Thoracic aorta (tissue), 2 donors: ENCODE results near the gene RNF222. TPM values are rescaled to one million over a fixed set of nuclear protein-coding genes. Genes with fewer than 3 reads are reported as not detected.
"Not testable (repeated sequence)": the region's sequence is repeated elsewhere in the genome, so short reads cannot be mapped to it uniquely, and the experiment has no call there.

Source experiments
- ATAC-seq: fragments of 150-250 bp; one replicate; pipeline ENCODE4 v1.8.0; 2017; ENCODE audit warnings: low read depth; ENCODE audit not compliant: insufficient number of reproducible peaks, low FRiP score
- DNase-seq: peaks from one replicate; pipeline ENCODE4 v3.0.0-alpha.2; 2020; ENCODE audit warnings: low spot score
- H3K27ac ChIP-seq, 2 donors: fragments of 200-600 bp; sonication (generic); 1 replicate in 1 of 2; 2 replicates in 1 of 2; pipeline ENCODE4 v1.5.1; 2016; ENCODE audit warnings: mild to moderate bottlenecking in 2 of 2, moderate library complexity in 2 of 2
- H3K27me3 ChIP-seq: fragments of 200-600 bp; sonication (generic); replicated peaks from 2 replicates; pipeline ENCODE4 v1.6.0; 2016; ENCODE audit warnings: mild to moderate bottlenecking; ENCODE audit not compliant: insufficient read depth
- H3K36me3 ChIP-seq: fragments of 200-600 bp; sonication (generic); one replicate; pipeline ENCODE4 v1.5.1; 2016
- H3K4me1 ChIP-seq, 2 donors: fragments of 200-600 bp; sonication (generic); 1 replicate in 1 of 2; 2 replicates in 1 of 2; pipeline versions ENCODE4 v1.5.1 to v1.6.0; 2016; ENCODE audit warnings: low read depth in 2 of 2, mild to moderate bottlenecking in 1 of 2; ENCODE audit not compliant: control insufficient read depth in 1 of 2
- H3K4me3 ChIP-seq: fragments of 200-600 bp; sonication (generic); 2 replicates; pipeline ENCODE4 v1.5.1; 2016; ENCODE audit warnings: mild to moderate bottlenecking
- H3K9me3 ChIP-seq: fragments of 200-600 bp; sonication (generic); 2 replicates; pipeline ENCODE4 v1.5.1; 2016
- total RNA-seq, 2 donors: library from RNA; depleted of rRNA; stranded (reverse); fragments of >200 nt; gene quantifications; one replicate each; pipeline versions ENCODE4 v1.1.0 to v1.2.3, GENCODE V29; 2016
- TF ChIP-seq, protein P1 (sequence below): fragments of 200-600 bp; sonication (generic); IDR thresholded peaks from one replicate; pipeline ENCODE4 v1.5.1; 2019; ENCODE audit warnings: antibody characterized with exemption

The RNF222 gene
- total RNA-seq, 2 donors from 2014 or later, result 0.56 TPM; not detected in 1

DNA sequence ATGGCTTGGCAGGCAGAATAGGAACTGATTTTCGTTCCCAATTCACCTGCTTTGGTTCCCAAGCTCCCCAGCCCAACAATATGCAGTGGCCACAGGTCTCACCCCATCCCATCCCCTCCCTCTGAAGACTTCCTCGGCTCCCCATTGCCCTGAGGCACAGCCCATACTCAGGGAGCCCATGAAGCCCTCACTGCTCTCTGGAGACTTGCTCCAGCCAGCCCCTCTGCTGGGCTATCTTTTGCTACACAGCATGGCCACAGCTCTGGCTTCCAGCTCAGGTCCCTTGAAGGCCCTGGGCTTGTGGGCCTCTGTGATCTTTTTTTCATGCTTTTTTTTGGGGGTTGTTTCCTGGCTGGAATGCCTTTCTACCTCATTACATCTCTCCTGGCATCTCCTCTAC is 8.5 kb upstream of the RNF222 start:
- ATAC-seq, result no peak
- no peak overlapping the region for H3K27ac ChIP-seq
- no peak for DNase-seq
- TF ChIP-seq, protein P1, sequence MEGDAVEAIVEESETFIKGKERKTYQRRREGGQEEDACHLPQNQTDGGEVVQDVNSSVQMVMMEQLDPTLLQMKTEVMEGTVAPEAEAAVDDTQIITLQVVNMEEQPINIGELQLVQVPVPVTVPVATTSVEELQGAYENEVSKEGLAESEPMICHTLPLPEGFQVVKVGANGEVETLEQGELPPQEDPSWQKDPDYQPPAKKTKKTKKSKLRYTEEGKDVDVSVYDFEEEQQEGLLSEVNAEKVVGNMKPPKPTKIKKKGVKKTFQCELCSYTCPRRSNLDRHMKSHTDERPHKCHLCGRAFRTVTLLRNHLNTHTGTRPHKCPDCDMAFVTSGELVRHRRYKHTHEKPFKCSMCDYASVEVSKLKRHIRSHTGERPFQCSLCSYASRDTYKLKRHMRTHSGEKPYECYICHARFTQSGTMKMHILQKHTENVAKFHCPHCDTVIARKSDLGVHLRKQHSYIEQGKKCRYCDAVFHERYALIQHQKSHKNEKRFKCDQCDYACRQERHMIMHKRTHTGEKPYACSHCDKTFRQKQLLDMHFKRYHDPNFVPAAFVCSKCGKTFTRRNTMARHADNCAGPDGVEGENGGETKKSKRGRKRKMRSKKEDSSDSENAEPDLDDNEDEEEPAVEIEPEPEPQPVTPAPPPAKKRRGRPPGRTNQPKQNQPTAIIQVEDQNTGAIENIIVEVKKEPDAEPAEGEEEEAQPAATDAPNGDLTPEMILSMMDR, result no peak
- peaks cover 4 to 5% of the 10 kb centered on the region in 2 donors for H3K4me1 ChIP-seq
- H3K9me3 ChIP-seq, result no peaks in the 10 kb centered on the region
- H3K27me3 ChIP-seq, result no peaks in the 10 kb centered on the region
- H3K4me3 ChIP-seq, result no peak overlapping the region
- H3K36me3 ChIP-seq, result no peaks in the 10 kb centered on the region

DNA sequence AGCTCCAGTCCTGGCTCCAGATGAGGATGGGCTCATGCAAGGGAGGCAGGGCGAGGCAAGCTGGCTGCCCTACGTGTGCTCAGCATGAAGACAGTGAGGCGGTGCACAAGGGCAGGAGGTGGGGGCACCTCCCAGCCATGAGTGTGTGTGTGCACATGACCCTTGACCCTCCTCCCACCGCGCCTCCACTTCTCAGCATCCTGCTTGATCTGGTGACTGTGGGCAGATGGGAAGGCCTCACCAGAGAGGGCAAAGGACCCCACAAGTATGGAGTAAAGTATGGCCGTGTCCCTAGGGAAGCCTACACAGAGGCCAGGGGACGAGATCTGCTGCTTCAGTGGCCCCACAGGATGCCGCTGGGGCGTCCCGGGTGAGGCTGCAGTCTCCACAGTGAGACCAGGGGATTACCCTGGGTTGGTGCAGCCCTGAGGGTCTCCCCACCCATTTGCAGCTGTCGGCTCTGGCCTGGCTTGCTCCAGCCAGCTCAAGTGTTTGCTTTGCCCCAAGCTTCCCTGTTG is 7.9 kb upstream of the RNF222 start:
- no peak for DNase-seq
- TF ChIP-seq, protein P1, result no peak
- H3K27ac ChIP-seq, result no peak overlapping the region

DNA sequence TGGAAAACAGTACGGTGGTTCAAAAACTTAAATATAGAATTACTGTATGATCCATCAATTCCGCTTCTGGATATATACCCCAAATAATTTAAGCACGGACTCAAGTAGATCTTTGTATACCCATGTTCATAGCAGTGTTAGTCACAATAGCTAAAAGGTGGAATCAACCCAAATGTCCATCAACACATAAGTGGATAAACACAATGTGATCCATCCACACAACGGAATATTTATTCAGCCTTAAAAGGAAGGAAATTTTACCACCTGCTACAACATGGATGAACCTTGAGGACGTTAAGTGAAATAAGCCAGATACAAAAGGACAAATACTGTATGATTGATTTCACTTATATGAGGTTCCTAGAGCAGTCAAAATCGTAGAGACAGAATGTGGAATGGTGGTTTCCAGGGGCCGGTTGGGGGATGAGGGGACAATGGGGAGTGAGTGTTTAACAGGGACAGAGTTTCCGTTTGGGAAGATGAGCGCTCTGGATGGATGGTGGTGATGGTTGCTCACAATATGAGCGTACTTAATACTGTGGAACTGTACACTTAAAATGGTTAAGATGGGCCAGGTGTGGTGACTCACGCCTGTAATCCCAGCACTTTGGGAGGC is 5.4 kb upstream of the RNF222 start:
- ATAC-seq (no peak), DNase-seq (no peak)
- H3K36me3 ChIP-seq, result no peaks in the 10 kb centered on the region
- TF ChIP-seq, protein P1, result no peak
- no peaks in the 10 kb centered on the region for H3K27me3 ChIP-seq
- H3K27ac ChIP-seq, result no peak overlapping the region
- no peaks in the 10 kb centered on the region for H3K4me1 ChIP-seq
- no peaks in the 10 kb centered on the region for H3K9me3 ChIP-seq
- no peak overlapping the region for H3K4me3 ChIP-seq

More for the DNA sequence above, 7.9 kb upstream of the RNF222 start:
- Histone ChIP-seq H3K36me3 (no peaks in the 10 kb centered on the region), H3K9me3 (no peaks in the 10 kb centered on the region), H3K27me3 (no peaks in the 10 kb centered on the region), H3K4me1 (peaks cover 2 to 5% of the 10 kb centered on the region in 2 donors), H3K4me3 (no peak overlapping the region)
- no peak for ATAC-seq

DNA sequence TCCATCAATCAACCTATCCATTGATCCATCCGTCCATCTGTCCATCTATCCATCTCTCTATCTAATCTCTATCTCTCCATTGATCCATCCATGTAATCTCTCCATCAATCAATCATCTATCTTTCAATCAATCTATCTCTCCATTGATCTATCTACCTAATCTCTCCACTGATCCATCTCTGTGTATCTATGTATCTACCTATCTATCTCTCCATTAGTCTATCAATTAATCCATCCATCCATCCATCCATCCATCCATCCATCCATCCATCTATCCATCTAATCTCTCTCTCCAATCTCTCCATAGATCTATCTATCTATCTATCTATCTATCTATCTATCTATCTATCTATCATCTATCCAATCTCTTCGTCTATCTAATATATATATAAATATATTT is 3.5 kb upstream of the RNF222 start:
- Histone ChIP-seq H3K4me1 (no peaks in the 10 kb centered on the region), H3K36me3 (no peaks in the 10 kb centered on the region), H3K27me3 (no peaks in the 10 kb centered on the region), H3K9me3 (no peaks in the 10 kb centered on the region), H3K27ac (no peak overlapping the region), H3K4me3 (no peak overlapping the region)
- TF ChIP-seq, protein P1, result no peak
- no peak for DNase-seq
- no peak for ATAC-seq

DNA sequence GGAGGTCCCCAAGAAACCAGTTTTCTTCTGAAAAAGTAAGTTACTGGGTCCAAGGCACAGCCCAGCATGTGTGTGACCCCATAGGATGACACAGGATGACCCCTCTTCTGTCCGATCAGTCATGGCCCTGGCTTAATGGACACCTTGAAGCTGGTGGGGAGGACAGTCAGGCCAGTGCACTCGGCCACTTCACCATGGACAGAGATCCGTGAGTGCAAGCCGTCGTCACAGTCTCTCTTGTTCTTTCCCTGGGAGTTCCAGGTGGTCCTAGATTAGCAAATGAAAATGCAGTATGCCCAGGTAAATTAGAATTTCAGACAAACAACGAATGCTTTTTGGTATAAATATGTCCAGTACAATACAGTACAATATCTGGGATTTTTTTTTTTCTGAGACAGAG is 1.4 kb upstream of the RNF222 start:
- H3K4me1 ChIP-seq, result no peaks in the 10 kb centered on the region
- no peaks in the 10 kb centered on the region for H3K27me3 ChIP-seq
- H3K4me3 ChIP-seq, result no peak overlapping the region
- DNase-seq (no peak), ATAC-seq (no peak)
- H3K9me3 ChIP-seq, result no peaks in the 10 kb centered on the region
- H3K27ac ChIP-seq, result no peak overlapping the region
- no peaks in the 10 kb centered on the region for H3K36me3 ChIP-seq
- TF ChIP-seq, protein P1, result no peak

DNA sequence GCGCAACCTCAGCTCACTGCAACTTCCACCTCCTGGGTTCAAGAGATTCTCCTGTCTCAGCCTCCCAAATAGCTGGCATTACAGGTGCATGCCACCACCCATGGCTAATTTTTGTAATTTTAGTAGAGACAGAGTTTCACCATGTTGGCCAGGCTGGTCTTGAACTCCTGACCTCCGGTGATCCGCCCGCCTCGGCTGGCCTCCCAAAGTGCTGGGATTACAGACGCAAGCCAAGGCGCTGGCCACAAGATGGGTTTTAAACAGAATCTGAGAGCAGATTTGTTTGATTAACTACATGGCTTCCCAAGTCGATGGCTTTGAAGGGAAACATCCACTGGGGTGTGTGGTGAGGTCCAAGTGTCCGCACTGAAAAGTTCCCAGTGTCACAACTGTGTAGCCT is 3.1 kb downstream of the RNF222 start:
- not testable (repeated sequence) for ATAC-seq, H3K4me3 ChIP-seq, H3K9me3 ChIP-seq, DNase-seq, H3K27ac ChIP-seq, H3K36me3 ChIP-seq, H3K27me3 ChIP-seq, H3K4me1 ChIP-seq
